Fibroblast of lung (primary cell): ENCODE measurements around the gene TOP3A.

ENCODE experiments used
- EZH2 ChIP-seq: IDR thresholded peaks from 2 replicates; pipeline ENCODE4 v1.5.1; 2012; ENCODE audit warnings: low read length, control low read depth, mild to moderate bottlenecking; ENCODE audit errors: missing control alignments
- TF ChIP-seq, protein P1 (sequence below), 2 donors: IDR thresholded peaks in 1 of 2; conservative IDR thresholded peaks in 1 of 2; 1 replicate in 1 of 2; 2 replicates in 1 of 2; pipeline ENCODE4 v1.5.1; 2011 to 2012; ENCODE audit warnings: low read length in 2 of 2, control low read depth in 1 of 2, inconsistent platforms in 1 of 2, low read depth in 1 of 2, mild to moderate bottlenecking in 1 of 2

- no peak for TF ChIP-seq EZH2
- TF ChIP-seq, protein P1, sequence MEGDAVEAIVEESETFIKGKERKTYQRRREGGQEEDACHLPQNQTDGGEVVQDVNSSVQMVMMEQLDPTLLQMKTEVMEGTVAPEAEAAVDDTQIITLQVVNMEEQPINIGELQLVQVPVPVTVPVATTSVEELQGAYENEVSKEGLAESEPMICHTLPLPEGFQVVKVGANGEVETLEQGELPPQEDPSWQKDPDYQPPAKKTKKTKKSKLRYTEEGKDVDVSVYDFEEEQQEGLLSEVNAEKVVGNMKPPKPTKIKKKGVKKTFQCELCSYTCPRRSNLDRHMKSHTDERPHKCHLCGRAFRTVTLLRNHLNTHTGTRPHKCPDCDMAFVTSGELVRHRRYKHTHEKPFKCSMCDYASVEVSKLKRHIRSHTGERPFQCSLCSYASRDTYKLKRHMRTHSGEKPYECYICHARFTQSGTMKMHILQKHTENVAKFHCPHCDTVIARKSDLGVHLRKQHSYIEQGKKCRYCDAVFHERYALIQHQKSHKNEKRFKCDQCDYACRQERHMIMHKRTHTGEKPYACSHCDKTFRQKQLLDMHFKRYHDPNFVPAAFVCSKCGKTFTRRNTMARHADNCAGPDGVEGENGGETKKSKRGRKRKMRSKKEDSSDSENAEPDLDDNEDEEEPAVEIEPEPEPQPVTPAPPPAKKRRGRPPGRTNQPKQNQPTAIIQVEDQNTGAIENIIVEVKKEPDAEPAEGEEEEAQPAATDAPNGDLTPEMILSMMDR (conservative IDR thresholded peaks at IDR 0.05 in 1 of 2, IDR thresholded peaks at IDR 0.05 in 1 of 2; ENCODE audit: low read depth in 1 of 2, low read length in 2 of 2), result no peak
Observed at GRCh38 chr17:18280766-18281371, 33.9 kb downstream of the TOP3A start.
